Smooth muscle cell of bladder (primary cell): ENCODE data around the gene MTCH1. TPM values are rescaled to one million over a fixed set of nuclear protein-coding genes. Genes with fewer than 3 reads are reported as not detected.

Source experiments
- total RNA-seq: library from RNA; depleted of rRNA; stranded (reverse); fragments of >200 nt; gene quantifications from 2 replicates; pipeline ENCODE4 v1.2.3, GENCODE V29; 2014

Gene MTCH1, protein sequence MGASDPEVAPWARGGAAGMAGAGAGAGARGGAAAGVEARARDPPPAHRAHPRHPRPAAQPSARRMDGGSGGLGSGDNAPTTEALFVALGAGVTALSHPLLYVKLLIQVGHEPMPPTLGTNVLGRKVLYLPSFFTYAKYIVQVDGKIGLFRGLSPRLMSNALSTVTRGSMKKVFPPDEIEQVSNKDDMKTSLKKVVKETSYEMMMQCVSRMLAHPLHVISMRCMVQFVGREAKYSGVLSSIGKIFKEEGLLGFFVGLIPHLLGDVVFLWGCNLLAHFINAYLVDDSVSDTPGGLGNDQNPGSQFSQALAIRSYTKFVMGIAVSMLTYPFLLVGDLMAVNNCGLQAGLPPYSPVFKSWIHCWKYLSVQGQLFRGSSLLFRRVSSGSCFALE
- 241 and 315 TPM in 2 replicates for total RNA-seq

GRCh38 chr6:36985808-36986703, at the start of gene MTCH1:
MTCH1 (minus strand) TSS chr6:36986196; CDS start chr6:36986173, 23 bp downstream.

GRCh38 chr6:37005061-37005810, 19.2 kb upstream of the MTCH1 start, which contains the start of gene FGD2:
FGD2 (plus strand) TSS chr6:37005655; CDS start chr6:37005818, 163 bp downstream.

DNA sequence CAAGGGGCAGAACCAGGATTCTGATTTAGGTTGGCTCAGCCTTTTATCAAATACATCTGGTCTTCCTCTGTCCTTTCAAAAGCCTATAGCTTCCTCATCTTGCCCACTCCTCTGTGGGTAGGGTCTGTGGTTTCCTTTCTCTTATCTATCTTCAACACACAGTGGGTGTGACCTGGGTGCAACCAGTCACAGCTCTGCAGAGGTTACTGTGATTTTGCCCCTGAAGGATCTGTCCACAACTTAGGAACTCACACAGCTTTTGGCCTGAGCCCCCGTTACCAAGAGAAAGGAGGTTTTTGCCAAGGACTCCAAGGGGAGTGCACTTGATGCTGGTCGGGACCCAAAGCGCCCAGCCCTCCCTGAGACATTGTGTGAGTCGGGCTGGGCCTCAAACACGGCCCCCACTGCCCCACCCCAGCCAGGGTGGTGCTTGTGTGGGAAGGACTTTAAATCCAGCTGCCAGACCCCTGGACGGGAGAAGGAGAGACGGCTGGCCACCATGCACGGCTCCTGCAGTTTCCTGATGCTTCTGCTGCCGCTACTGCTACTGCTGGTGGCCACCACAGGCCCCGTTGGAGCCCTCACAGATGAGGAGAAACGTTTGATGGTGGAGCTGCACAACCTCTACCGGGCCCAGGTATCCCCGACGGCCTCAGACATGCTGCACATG, 31.6 kb downstream of the MTCH1 start, which contains the start of gene PI16:
PI16 (plus strand) TSS at position 477 of the 670 bp plus-strand sequence; CDS start at position 500, 23 bp downstream.

Other genes with a start within 250 kb of the MTCH1 start
- 0.55 TPM in 1 of 2 replicates, not detected in the other for gene CPNE5, start 146.8 kb downstream of the MTCH1 start, total RNA-seq
- gene PPIL1, start 111.4 kb downstream of the MTCH1 start, total RNA-seq = 20.1 and 27.1 TPM in 2 replicates
- 52.9 and 60.6 TPM in 2 replicates for gene C6orf89, start 100.2 kb downstream of the MTCH1 start, total RNA-seq
- 0.43 and 4.6 TPM in 2 replicates for gene PI16, start 31.5 kb downstream of the MTCH1 start, total RNA-seq
- gene FGD2, start 19.5 kb upstream of the MTCH1 start, total RNA-seq = not detected in 2 replicates
- 35.3 and 44.7 TPM in 2 replicates for gene PIM1, start 184.0 kb upstream of the MTCH1 start, total RNA-seq